Retinal pigment epithelial cell (primary cell): ENCODE measurements around the gene TVP23A.

Experiments
- DNase-seq: peaks from one replicate; pipeline ENCODE4 v3.0.0-alpha.2; 2010; ENCODE audit warnings: low read depth
- H3K4me3 ChIP-seq: 2 replicates; pipeline ENCODE4 v1.5.1; 2011; ENCODE audit warnings: mild to moderate bottlenecking, low read length, control low read depth, moderate library complexity
- CTCF ChIP-seq: conservative IDR thresholded peaks from 2 replicates; pipeline ENCODE4 v1.5.1; 2011; ENCODE audit warnings: low read depth, low read length, control low read depth, inconsistent platforms

Gene TVP23A

GRCh38 chr16:10728003-10728887, 90.3 kb downstream of the TVP23A start:
- no peak for TF ChIP-seq CTCF
- no peak for DNase-seq
- no peak overlapping the region for H3K4me3 ChIP-seq
